Lower leg skin (tissue), 4 donors: Measurements from ENCODE around the gene NPAS3. TPM values are rescaled to one million over a fixed set of nuclear protein-coding genes. Genes with fewer than 3 reads are reported as not detected.
A peak's percentile ranks its signal among the peaks of the same experiment; 100 is the strongest.

Experiments used
- DNase-seq, 2 donors: peaks; one replicate each; pipeline ENCODE4 v3.0.0-alpha.2; 2019; ENCODE audit warnings: low spot score in 2 of 2
- H3K4me3 ChIP-seq: fragments of 200-600 bp; sonication (generic); 2 replicates; pipeline ENCODE4 v1.5.1; 2017; ENCODE audit warnings: mild to moderate bottlenecking, low read depth; ENCODE audit not compliant: poor library complexity, severe bottlenecking
- CTCF ChIP-seq, 3 donors: fragments of 450-650 bp; IDR thresholded peaks; one replicate each; pipeline ENCODE4 v1.5.1; 2016; ENCODE audit warnings: antibody characterized with exemption in 3 of 3, mild to moderate bottlenecking in 3 of 3, moderate library complexity in 2 of 3
- POLR2A ChIP-seq, 2 donors: fragments of 450-650 bp; IDR thresholded peaks; one replicate each; pipeline ENCODE4 v1.6.1; 2016 to 2017; ENCODE audit warnings: antibody characterized with exemption in 2 of 2, mild to moderate bottlenecking in 1 of 2, moderate library complexity in 1 of 2
- WGBS, 2 donors: methylation state at CpG; one replicate each; pipeline ENCODE4 v1.1.5; 2018; 5-methylcytosine and 5-hydroxymethylcytosine counted together
- intact Hi-C: fragments of 100-400 bp; cut with DNase I; formaldehyde crosslinking; loops from one replicate; pipeline ENCODE4 v1.15.0; 2023; ENCODE audit warnings: low total_unique reads
- total RNA-seq, 4 donors: library from RNA; depleted of rRNA; stranded (reverse); fragments of >200 nt; gene quantifications; one replicate each; pipeline ENCODE4 v1.1.0, GENCODE V29; 2016

Gene NPAS3
- total RNA-seq, 4 donors from 2014 or later: 0.25 to 0.29 TPM; not detected in 2

GRCh38 chr14:33676891-33677290 is 738.2 kb downstream of the NPAS3 start:
- TF ChIP-seq CTCF (IDR thresholded peaks at IDR 0.05) (no peak), POLR2A (IDR thresholded peaks at IDR 0.05) (no peak)
- intact Hi-C loops: no loop called here
- DNase-seq: no peak
- WGBS, 2 donors: 92 to 97% methylated on average over 5 of the region's 5 CpGs
- H3K4me3 ChIP-seq: no peak overlapping the region

GRCh38 chr14:33678005-33678404 is 739.3 kb downstream of the NPAS3 start:
- TF ChIP-seq POLR2A (IDR thresholded peaks at IDR 0.05) (no peak), CTCF (IDR thresholded peaks at IDR 0.05) (no peak)
- intact Hi-C loops: no loop called here
- 77 to 94% methylated on average over 5 of the region's 5 CpGs for WGBS, 2 donors
- H3K4me3 ChIP-seq: no peak overlapping the region
- no peak for DNase-seq

GRCh38 chr14:33679025-33679424 is 740.3 kb downstream of the NPAS3 start:
- WGBS, 2 donors: 88 to 93% methylated on average over 2 of the region's 2 CpGs
- H3K4me3 ChIP-seq: no peak overlapping the region
- DNase-seq: no peak
- intact Hi-C loops: no loop called here
- TF ChIP-seq POLR2A (IDR thresholded peaks at IDR 0.05): no peak
- TF ChIP-seq CTCF (IDR thresholded peaks at IDR 0.05): no peak

- 72 to 75% methylated on average over 3 of the region's 3 CpGs for WGBS, 2 donors
- DNase-seq: no peak
- no peak overlapping the region for H3K4me3 ChIP-seq
- intact Hi-C loops: no loop called here
- no peak for TF ChIP-seq CTCF (IDR thresholded peaks at IDR 0.05)
- no peak for TF ChIP-seq POLR2A (IDR thresholded peaks at IDR 0.05)
These were observed 741.0 kb downstream of the NPAS3 start for GRCh38 chr14:33679461-33680225.

- intact Hi-C loops: no loop called here
- H3K4me3 ChIP-seq: no peak overlapping the region
- WGBS, 2 donors: 96 to 97% methylated on average over 6 of the region's 6 CpGs
- DNase-seq: no peak
- TF ChIP-seq POLR2A (IDR thresholded peaks at IDR 0.05) (no peak), CTCF (IDR thresholded peaks at IDR 0.05) (no peak)
These were observed 742.2 kb downstream of the NPAS3 start for GRCh38 chr14:33680873-33681272.

- 22 to 27% methylated on average over 4 of the region's 4 CpGs for WGBS, 2 donors
- intact Hi-C loops: no loop called here
- TF ChIP-seq POLR2A (IDR thresholded peaks at IDR 0.05) (no peak), CTCF (IDR thresholded peaks at IDR 0.05) (no peak)
- DNase-seq: peak in 1 of 2 donors; percentile 28
- H3K4me3 ChIP-seq: no peak overlapping the region
These were observed 744.1 kb downstream of the NPAS3 start for GRCh38 chr14:33682760-33683159.
